OCI-LY7 (cell line): ENCODE data around the gene PDE11A. TPM values are rescaled to one million over a fixed set of nuclear protein-coding genes. Genes with fewer than 3 reads are reported as not detected.

Experiments
- BruUV-seq: library from RNA; stranded (reverse); fragments of 400-500 nt; replicated peaks from 2 replicates; lab custom pipeline; 2021; lab: Mats Ljungman, UMichigan
- CTCF ChIA-PET: fragments of 300-600 bp; sonication (Branson Sonifier 250); formaldehyde crosslinking; loops from one replicate; lab custom pipeline; 2022; ENCODE audit warnings: antibody characterized with exemption; ENCODE audit not compliant: unreplicated experiment; lab: Charles Lee
- POLR2A ChIA-PET: fragments of 300-600 bp; sonication (Branson Sonifier 250); formaldehyde crosslinking; loops from one replicate; lab custom pipeline; 2022; ENCODE audit warnings: antibody characterized with exemption; lab: Charles Lee
- DNase-seq: peaks from one replicate; pipeline ENCODE4 v3.0.0-alpha.2; 2015; ENCODE audit warnings: low spot score
- H2AFZ ChIP-seq: fragments of 200-600 bp; sonication (generic), shearing (Covaris generic); 2 replicates; pipeline ENCODE4 v1.6.1; 2014; ENCODE audit warnings: mild to moderate bottlenecking, antibody characterized with exemption, low read length, moderate library complexity
- H3K27ac ChIP-seq: fragments of 200-600 bp; sonication (generic); 2 replicates; pipeline ENCODE4 v1.5.1; 2014; ENCODE audit warnings: mixed run types, low read depth, mild to moderate bottlenecking, moderate library complexity, low read length, inconsistent platforms; ENCODE audit not compliant: poor library complexity, severe bottlenecking
- H3K36me3 ChIP-seq: fragments of 200-600 bp; sonication (generic); 2 replicates; pipeline ENCODE4 v1.6.1; 2014; ENCODE audit warnings: mild to moderate bottlenecking, antibody characterized with exemption, low read length, moderate library complexity, mixed read lengths; ENCODE audit not compliant: insufficient read depth
- H3K4me1 ChIP-seq: fragments of 200-600 bp; sonication (generic); 2 replicates; pipeline ENCODE4 v1.5.1; 2014; ENCODE audit warnings: mild to moderate bottlenecking, low read length; ENCODE audit not compliant: insufficient read depth, poor library complexity, severe bottlenecking
- H3K4me2 ChIP-seq: fragments of 200-600 bp; sonication (generic); 2 replicates; pipeline ENCODE4 v1.6.1; 2014; ENCODE audit warnings: mild to moderate bottlenecking, low read length
- H3K4me3 ChIP-seq: fragments of 200-600 bp; sonication (generic); 2 replicates; pipeline ENCODE4 v1.5.1; 2014; ENCODE audit warnings: mild to moderate bottlenecking, low read depth, low read length; ENCODE audit not compliant: poor library complexity, severe bottlenecking
- H3K79me2 ChIP-seq: fragments of 200-600 bp; sonication (generic); 2 replicates; pipeline ENCODE4 v1.6.1; 2016; ENCODE audit warnings: low read depth, mild to moderate bottlenecking, low read length, moderate library complexity, mixed read lengths; ENCODE audit not compliant: insufficient read depth
- H3K9me2 ChIP-seq: fragments of 200-600 bp; sonication (generic); 2 replicates; pipeline ENCODE4 v1.6.1; 2016; ENCODE audit warnings: mild to moderate bottlenecking, low read length, mixed read lengths; ENCODE audit not compliant: insufficient read depth
- H3K9me3 ChIP-seq: fragments of 200-600 bp; sonication (generic); 2 replicates; pipeline ENCODE4 v1.6.1; 2014; ENCODE audit warnings: mild to moderate bottlenecking, mixed run types, low read length, mixed read lengths
- H4K20me1 ChIP-seq: fragments of 200-600 bp; sonication (generic); 2 replicates; pipeline ENCODE4 v1.6.1; 2014; ENCODE audit warnings: mild to moderate bottlenecking, antibody characterized with exemption, low read length, moderate library complexity, mixed read lengths; ENCODE audit not compliant: insufficient read depth
- CTCF ChIP-seq: fragments of 200-600 bp; sonication (generic); conservative IDR thresholded peaks from 2 replicates; pipeline ENCODE4 v1.5.1; 2014; ENCODE audit warnings: mild to moderate bottlenecking, antibody characterized with exemption, low read length, moderate library complexity, mixed read lengths
- EZH2phosphoT487 ChIP-seq: fragments of 200-600 bp; sonication (generic); IDR thresholded peaks from 2 replicates; pipeline ENCODE4 v1.6.1; 2018; ENCODE audit warnings: low read depth, borderline replicate concordance, mild to moderate bottlenecking, mixed run types, antibody characterized with exemption, low read length, moderate library complexity, mixed read lengths
- intact Hi-C: fragments of 100-400 bp; cut with micrococcal nuclease; formaldehyde crosslinking; loops from one replicate; pipeline ENCODE4 v1.10.0; 2022; ENCODE audit not compliant: unreplicated experiment
- total RNA-seq, 2 experiments: library from RNA; depleted of rRNA in 1 of 2; stranded (reverse); fragments of >200 nt in 1 of 2; shearing (Covaris generic) in 1 of 2; gene quantifications; 2 replicates each; pipeline ENCODE4 v1.2.3, GENCODE V29; 2014 to 2022

PDE11A gene
- total RNA-seq, 2 experiments from 2014 or later: 0.03 TPM; not detected in 1

- no peak for DNase-seq
- intact Hi-C loops: no loop called here
- no peak overlapping the region for H3K4me3 ChIP-seq
- no peaks in the 10 kb centered on the region for H3K79me2 ChIP-seq
- H3K36me3 ChIP-seq: no peaks in the 10 kb centered on the region
- ChIA-PET POLR2A (interaction anchor here (1.2 kb wide), 1 partner anchor 248 kb away, joined by 3 read pairs; no protein-coding TSS in a partner anchor), CTCF (no interaction called here)
- no peak overlapping the region for H3K4me2 ChIP-seq
- no peak for TF ChIP-seq EZH2phosphoT487
- no peak for TF ChIP-seq CTCF
- H2AFZ ChIP-seq: no peak overlapping the region
- no peaks in the 10 kb centered on the region for H3K4me1 ChIP-seq
- no TSS peak for BruUV-seq
- no peaks in the 10 kb centered on the region for H4K20me1 ChIP-seq
- H3K27ac ChIP-seq: no peak overlapping the region
- no peaks in the 10 kb centered on the region for H3K9me3 ChIP-seq
- H3K9me2 ChIP-seq: no peaks in the 10 kb centered on the region
Observed at GRCh38 chr2:177888581-177888980, 184.0 kb downstream of the PDE11A start.

- H3K4me2 ChIP-seq: no peak overlapping the region
- no peaks in the 10 kb centered on the region for H3K4me1 ChIP-seq
- BruUV-seq: no TSS peak
- H3K9me3 ChIP-seq: no peaks in the 10 kb centered on the region
- CTCF ChIA-PET: no interaction called here
- H3K79me2 ChIP-seq: no peaks in the 10 kb centered on the region
- POLR2A ChIA-PET: interaction anchor here (1.2 kb wide), 1 partner anchor 249 kb away, joined by 3 read pairs; no protein-coding TSS in a partner anchor
- no peak overlapping the region for H3K4me3 ChIP-seq
- H3K27ac ChIP-seq: no peak overlapping the region
- H2AFZ ChIP-seq: no peak overlapping the region
- H4K20me1 ChIP-seq: no peaks in the 10 kb centered on the region
- H3K9me2 ChIP-seq: no peaks in the 10 kb centered on the region
- no peak for TF ChIP-seq CTCF
- no peak for TF ChIP-seq EZH2phosphoT487
- intact Hi-C loops: no loop called here
- DNase-seq: no peak
- H3K36me3 ChIP-seq: no peaks in the 10 kb centered on the region
Observed at GRCh38 chr2:177887722-177888121, 184.9 kb downstream of the PDE11A start.

GRCh38 chr2:177886824-177887223, 185.8 kb downstream of the PDE11A start:
- Histone ChIP-seq H3K4me3 (no peak overlapping the region), H3K9me2 (no peaks in the 10 kb centered on the region), H2AFZ (no peak overlapping the region), H3K4me1 (no peaks in the 10 kb centered on the region), H3K36me3 (no peaks in the 10 kb centered on the region), H3K4me2 (no peak overlapping the region), H4K20me1 (no peaks in the 10 kb centered on the region), H3K27ac (no peak overlapping the region), H3K79me2 (no peaks in the 10 kb centered on the region), H3K9me3 (no peaks in the 10 kb centered on the region)
- intact Hi-C loops: no loop called here
- ChIA-PET POLR2A (no interaction called here), CTCF (no interaction called here)
- BruUV-seq: no TSS peak
- no peak for DNase-seq
- no peak for TF ChIP-seq EZH2phosphoT487
- no peak for TF ChIP-seq CTCF
